ENCODE measurements around the gene PHLDA2. TPM values are rescaled to one million over a fixed set of nuclear protein-coding genes. Genes with fewer than 3 reads are reported as not detected.
A peak's percentile ranks its signal among the peaks of the same experiment; 100 is the strongest.

Gene PHLDA2
- total RNA-seq, 1 experiment from 2014 or later = 195 TPM

- no peaks in the 10 kb centered on the region for H3K36me3 ChIP-seq (ENCODE audit: control insufficient read depth, insufficient read depth, low read length)
- no peaks in the 10 kb centered on the region for H3K9me3 ChIP-seq (ENCODE audit: control insufficient read depth, insufficient read depth, low read depth, low read length)
- no TSS peak for BruUV-seq (replicated peaks)
- POLR2A ChIA-PET = no interaction called here
- H3K4me3 ChIP-seq (ENCODE audit: low read depth in 2 of 2, low read length in 2 of 2) = peak within 1 kb of the TSS; percentile 56 to 64
- peak; percentile 70 for ATAC-seq
- peak; percentile 38; the same call in 1 of the 2 replicates for TF ChIP-seq POLR2AphosphoS5 (IDR thresholded peaks at IDR 0.05; ENCODE audit: low read depth, low read length)
- TF ChIP-seq SIN3A (IDR thresholded peaks at IDR 0.05; ENCODE audit: borderline replicate concordance, insufficient read depth, low read depth, low read length) = peak; percentile 81; the same call in 1 of the 2 replicates
- no peak for TF ChIP-seq REST (IDR thresholded peaks at IDR 0.05; ENCODE audit: insufficient read depth in 1 of 2, low read depth in 2 of 2, low read length in 1 of 2)
- intact Hi-C loops (cut with micrococcal nuclease; ENCODE audit: unreplicated experiment) = loop anchor here (5.0 to 10.0 kb wide), 2 partner anchors 191 to 458 kb away; partner anchors contain the start of gene KCNQ1OT1
- H3K27me3 ChIP-seq (ENCODE audit: control insufficient read depth, insufficient read depth, low read length) = no peaks in the 10 kb centered on the region
- in situ Hi-C loops (cut with HindIII; ENCODE audit: low pct_unique_long_range_greater_than_20kb, low sequenced_read_pairs) = no loop called here
- H3K27ac ChIP-seq (ENCODE audit: low read length) = no peak within 1 kb of the TSS
- no peak for DNase-seq (ENCODE audit: low read depth, low spot score)
- CTCF ChIA-PET = interaction anchor here (0.6 to 8.1 kb wide), 3 partner anchors 33 to 353 kb away, joined by 4 to 132 read pairs (median 21); no protein-coding TSS in a partner anchor
- H3K4me1 ChIP-seq (ENCODE audit: control insufficient read depth, insufficient read depth, low read length) = peaks cover 6% of the 10 kb centered on the region; the same call in 1 of the 2 replicates
These were observed 43.5 kb downstream of the PHLDA2 start, which contains the start of gene CDKN1C for GRCh38 chr11:2885678-2886081. Gene CDKN1C, minus strand, starts transcription at chr11:2885775. Its CDS starts 319 bp downstream, at chr11:2885456.

- Histone ChIP-seq H3K27ac (ENCODE audit: low read length) (no peak overlapping the region), H3K9me3 (ENCODE audit: control insufficient read depth, insufficient read depth, low read depth, low read length) (no peaks in the 10 kb centered on the region), H3K4me3 (ENCODE audit: low read depth in 2 of 2, low read length in 2 of 2) (peak overlapping the region; percentile 50 to 64), H3K27me3 (ENCODE audit: control insufficient read depth, insufficient read depth, low read length) (no peaks in the 10 kb centered on the region), H3K36me3 (ENCODE audit: control insufficient read depth, insufficient read depth, low read length) (no peaks in the 10 kb centered on the region), H3K4me1 (ENCODE audit: control insufficient read depth, insufficient read depth, low read length) (peaks cover 5% of the 10 kb centered on the region; the same call in 1 of the 2 replicates)
- intact Hi-C loops (cut with micrococcal nuclease; ENCODE audit: unreplicated experiment) = loop anchor here (5.0 to 10.0 kb wide), 2 partner anchors 190 to 458 kb away; partner anchors contain the start of gene KCNQ1OT1
- no peak for DNase-seq (ENCODE audit: low read depth, low spot score)
- in situ Hi-C loops (cut with HindIII; ENCODE audit: low pct_unique_long_range_greater_than_20kb, low sequenced_read_pairs) = no loop called here
- POLR2A ChIA-PET = no interaction called here
- BruUV-seq (replicated peaks) = no TSS peak
- CTCF ChIA-PET = interaction anchor here (0.6 to 2.7 kb wide), 2 partner anchors 32 to 353 kb away, joined by 4 to 21 read pairs; no protein-coding TSS in a partner anchor
- no peak for TF ChIP-seq POLR2AphosphoS5 (IDR thresholded peaks at IDR 0.05; ENCODE audit: low read depth, low read length)
- peak in 1 of 2 experiments; percentile 80; a peak in 2 of 4 replicates for TF ChIP-seq REST (IDR thresholded peaks at IDR 0.05; ENCODE audit: insufficient read depth in 1 of 2, low read depth in 2 of 2, low read length in 1 of 2)
- TF ChIP-seq CTCF (IDR thresholded peaks at IDR 0.05) = peak; percentile 93
- no peak for TF ChIP-seq TCF7L2 (IDR thresholded peaks at IDR 0.05; ENCODE audit: low read depth, low read length)
- TF ChIP-seq SIN3A (IDR thresholded peaks at IDR 0.05; ENCODE audit: borderline replicate concordance, insufficient read depth, low read depth, low read length) = peak; percentile 66; the same call in 1 of the 2 replicates
- ATAC-seq = peak; percentile 66
These were observed 44.1 kb downstream of the PHLDA2 start for GRCh38 chr11:2885017-2885677.

All from Panc1 (cell line).